ENCODE results near the gene SACS.
"Not testable (repeated sequence)": the region's sequence is repeated elsewhere in the genome, so short reads cannot be mapped to it uniquely, and the experiment has no call there.

SACS gene

DNA sequence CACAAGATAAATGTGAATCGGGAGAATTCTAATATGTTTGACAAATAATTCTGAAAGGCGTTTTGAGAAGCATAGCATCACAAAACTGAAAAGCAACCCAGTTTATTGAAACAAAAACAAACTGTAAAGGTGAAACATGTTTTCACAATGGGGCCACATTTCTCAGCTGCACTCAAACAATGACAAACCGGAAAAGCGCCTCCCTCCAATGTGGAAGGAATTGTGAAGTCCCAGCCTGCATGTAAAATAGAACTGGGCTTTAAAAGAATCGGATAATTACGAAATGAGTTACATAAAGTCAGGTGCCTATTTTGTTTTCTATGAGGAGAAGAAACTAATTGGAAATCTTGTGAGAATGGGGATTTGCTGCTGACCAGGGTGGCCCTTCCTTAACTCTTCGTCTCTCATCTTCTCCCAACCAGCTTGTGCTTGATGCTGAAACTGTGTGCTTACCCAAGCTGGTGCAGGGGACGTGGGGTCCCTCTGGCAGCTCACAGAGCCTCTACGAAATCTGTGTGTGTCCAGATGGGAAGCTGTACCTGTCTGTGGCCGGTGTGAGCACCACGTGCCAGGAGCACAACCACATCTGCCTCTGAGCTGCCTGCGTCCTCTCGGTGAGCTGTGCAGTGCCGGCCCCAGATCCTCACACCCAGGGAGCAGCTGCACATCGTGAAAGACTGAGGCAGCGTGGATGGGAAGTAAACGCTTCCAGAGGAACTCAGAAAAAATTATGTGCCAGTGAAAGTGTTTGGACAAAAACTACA, 109.4 kb downstream of the SACS start:
- DNase-seq (ENCODE audit: low read depth), result no peak
- no peak overlapping the region for H3K4me3 ChIP-seq (ENCODE audit: low read depth, low read length)

DNA sequence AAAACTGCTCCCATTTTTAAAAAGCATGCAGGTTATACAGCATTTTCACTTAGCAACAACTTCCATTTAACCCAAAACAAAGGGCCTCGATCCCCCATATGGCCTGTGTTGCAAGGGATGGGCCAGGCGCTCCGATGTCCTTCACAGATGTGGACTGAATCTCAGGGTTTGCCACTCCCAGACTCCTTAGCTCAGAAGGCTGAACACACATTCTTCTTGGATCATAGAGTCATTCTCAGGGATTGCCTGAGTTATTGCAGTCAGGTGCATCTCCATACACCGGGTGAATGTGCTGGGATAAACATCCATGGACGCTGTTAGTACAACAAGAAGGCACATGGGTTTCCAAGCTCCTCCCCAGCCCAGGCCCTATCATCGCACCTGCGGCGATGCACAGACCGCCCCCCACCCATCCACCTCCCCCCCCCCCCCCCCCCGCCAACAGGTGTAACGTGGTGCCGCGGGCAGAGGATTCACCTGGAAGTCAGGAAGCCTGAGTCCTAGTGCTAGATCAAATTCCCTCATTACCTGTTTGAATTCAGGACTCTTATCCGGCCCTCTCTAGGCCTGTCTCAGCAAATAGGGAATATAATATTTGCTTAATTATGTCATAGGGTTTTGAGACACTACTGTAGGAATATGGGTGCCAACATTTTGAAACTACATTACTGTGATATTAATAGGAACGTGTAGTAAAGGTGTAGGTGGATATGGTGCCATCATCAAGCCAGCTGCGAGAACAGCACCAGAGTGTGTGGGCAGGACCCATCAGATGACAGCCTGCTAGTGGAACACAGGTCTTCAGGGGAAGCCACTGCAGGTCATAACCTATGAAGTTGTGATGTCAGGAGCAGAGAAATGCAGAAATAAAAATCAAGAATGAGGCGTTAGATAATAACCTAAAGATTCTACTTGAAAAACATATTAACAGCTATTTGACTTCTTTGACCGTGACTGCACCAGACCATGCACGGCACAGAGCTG, 110.9 kb downstream of the SACS start:
- no peak overlapping the region for H3K4me3 ChIP-seq (ENCODE audit: low read depth, low read length)
- no peak for DNase-seq (ENCODE audit: low read depth)

DNA sequence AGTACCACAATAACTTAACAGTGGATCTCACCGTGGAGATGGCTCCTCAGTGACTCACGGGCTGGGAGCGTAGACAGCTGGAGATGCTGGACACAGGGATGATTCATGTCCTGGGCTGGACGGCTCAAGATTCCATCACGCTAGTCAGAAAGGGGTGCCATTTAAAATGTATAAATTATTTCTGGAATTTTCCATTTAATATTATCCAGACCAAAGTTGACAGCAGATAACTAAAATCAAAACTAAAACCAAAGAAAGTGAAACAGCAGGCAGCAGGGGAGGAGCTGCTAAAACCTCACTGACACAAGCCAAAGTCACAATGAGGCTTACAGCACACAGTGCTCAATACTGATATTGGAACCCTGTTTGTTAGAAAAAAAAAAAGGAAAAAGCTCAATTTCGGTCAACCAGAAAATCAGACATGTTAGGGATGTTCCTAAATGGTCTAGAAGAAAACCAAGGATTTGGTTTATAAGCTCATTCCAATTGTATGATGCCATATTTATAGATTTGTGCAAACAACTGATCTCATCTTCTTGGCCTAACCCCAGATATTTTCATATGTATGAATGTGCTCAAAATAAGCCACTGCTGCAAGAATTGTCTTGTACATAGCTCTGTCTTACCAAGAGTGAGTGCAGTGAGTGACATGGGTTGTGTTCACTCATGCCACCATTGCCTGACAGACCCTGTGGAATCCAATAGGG, 111.8 kb downstream of the SACS start:
- peak; percentile 85 for DNase-seq (ENCODE audit: low read depth)
- H3K4me3 ChIP-seq (ENCODE audit: low read depth, low read length), result peak overlapping the region; percentile 10

DNA sequence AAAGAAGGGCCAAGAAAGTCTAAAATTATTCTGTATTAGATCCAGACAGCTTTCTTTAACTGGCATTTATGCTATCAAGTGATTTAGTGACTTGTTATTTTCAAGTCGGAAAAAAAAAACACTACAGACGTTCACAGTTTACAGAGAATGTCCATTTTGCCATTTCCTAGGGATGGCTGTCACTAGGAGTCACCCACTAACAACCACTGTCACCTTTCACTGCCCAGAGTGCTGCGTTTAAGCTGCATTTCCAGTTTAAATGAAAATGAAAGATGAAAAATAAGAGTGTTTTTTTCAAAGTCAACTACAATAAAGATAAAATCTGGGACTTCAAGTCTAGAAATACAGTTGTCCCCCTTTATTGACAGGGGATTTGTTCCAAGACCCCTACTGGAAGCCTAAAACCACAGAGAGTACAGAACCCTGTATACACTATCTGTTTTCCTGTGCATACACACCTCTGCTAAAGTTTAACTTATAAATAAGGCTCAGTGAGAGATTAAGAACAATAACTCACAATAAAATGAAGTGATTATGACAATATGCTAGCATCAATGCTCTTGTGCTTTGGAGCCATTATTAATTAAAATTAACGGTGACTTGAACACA, 112.5 kb downstream of the SACS start:
- no peak for DNase-seq (ENCODE audit: low read depth)
- no peak overlapping the region for H3K4me3 ChIP-seq (ENCODE audit: low read depth, low read length)

DNA sequence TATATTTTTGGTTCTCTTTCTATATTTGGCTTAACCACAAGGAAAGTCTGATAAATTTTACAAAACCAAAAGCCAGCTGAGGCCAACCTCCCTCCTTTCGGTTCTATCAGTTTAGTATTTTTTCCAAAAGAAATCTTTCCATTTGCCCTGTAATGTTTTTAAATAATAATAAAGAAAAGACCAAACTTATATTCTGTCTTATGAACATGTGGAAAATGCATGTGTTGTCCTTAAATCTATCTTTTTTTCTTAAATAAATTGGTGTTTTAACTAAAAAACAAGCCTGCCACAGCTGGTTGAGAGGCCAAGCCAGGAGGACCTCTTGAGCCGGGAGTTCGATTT, 113.6 kb downstream of the SACS start:
- H3K4me3 ChIP-seq (ENCODE audit: low read depth, low read length), result no peak overlapping the region
- no peak for DNase-seq (ENCODE audit: low read depth)

DNA sequence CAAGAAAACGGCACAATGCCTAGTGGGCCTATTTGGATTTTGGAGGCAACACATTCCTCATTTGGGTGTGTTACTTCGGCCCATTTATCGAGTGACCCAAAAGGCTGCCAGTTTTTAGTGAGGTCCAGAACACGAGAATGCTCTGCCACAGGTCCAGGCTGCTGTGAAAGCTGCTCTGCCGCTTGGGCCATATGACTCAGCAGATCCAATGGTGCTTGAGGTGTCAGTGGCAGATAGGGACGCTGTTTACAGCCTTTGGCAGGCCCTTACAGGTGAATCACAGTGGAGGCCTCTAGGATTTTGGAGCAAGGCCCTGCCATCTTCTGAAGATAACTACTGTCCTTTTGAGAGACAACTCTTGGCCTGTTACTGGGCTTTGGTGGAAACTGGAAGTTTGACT, 118.7 kb downstream of the SACS start:
- H3K4me3 ChIP-seq (ENCODE audit: low read depth, low read length); DNase-seq (ENCODE audit: low read depth): not testable (repeated sequence)

DNA sequence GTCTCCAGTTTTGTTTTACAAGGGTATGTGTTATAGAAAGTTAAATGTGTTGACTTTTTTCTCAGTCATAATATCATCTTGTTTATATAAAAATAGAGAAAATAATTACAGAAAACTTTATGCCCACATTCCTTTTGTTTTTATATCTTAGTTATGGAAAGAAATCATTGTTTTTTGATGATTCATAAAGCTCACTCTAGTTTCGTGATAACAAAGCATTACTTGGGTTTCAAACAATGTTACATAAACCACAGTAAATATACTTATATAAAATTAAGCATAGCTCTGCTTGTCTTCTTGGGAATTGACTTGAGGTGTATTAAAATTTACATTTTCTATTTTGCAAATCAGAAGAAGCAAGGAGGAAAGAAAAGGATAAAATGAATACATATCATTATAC, 140.9 kb downstream of the SACS start:
- no peak for DNase-seq (ENCODE audit: low read depth)
- no peak overlapping the region for H3K4me3 ChIP-seq (ENCODE audit: low read depth, low read length)

DNA sequence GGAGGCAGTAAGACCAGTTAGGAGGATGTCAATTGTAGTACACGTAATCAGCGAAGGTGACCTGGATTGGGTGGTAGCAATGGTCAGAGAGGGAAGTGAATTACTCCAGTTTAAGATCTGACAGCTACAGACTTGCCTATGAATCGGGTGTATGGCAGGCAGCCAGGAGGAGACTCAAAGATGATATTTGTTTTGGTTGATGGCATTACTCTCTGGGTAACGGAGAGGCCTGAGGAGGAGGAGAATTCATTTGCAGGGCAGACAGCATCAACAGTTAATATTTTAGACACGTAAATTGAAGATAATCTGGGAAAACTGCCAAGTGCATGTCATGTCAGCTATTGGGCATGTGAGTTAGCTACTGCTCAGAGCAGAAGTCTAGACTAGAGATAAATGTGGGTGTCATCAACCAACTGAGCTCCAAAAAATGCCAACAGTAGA, 143.6 kb downstream of the SACS start:
- no peak overlapping the region for H3K4me3 ChIP-seq (ENCODE audit: low read depth, low read length)
- peak; percentile 37 for DNase-seq (ENCODE audit: low read depth)

DNA sequence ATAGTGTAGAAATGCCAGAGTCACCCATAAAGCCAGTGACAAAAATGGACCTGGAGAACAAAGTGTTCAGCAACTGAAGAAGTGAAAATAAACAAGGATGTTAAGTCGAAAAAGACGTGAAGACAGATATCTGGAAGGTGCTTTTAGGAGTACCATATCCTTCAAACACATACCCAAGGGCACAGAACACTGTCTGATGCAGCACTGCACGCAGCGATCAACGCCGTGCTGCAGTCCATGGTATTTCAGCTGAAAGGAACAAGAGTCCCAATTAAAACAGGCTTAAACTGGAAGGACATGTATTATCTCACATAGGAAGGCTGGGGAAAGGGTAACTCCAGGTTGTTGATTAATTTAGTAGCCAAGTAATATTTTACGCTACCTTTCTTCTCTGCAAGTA, 144.5 kb downstream of the SACS start:
- no peak for DNase-seq (ENCODE audit: low read depth)
- no peak overlapping the region for H3K4me3 ChIP-seq (ENCODE audit: low read depth, low read length)

DNA sequence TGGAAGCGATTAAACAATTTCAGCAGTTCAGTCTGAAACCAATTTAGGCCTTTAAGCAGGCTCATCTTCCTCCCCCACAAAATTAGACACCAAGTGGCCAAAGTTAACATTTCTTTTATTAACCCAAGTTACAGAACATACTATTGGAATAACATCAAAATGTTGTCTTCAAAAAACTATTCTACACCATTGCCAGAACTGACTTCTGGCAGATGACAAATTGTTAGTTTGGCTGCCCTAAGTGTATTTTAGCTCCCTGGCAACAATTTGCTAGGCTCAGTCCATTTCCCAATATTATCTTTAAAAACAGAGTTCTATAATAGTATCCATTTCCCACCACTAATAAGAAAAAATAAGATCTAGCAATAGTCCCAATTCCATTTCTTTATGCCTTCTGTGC, 144.9 kb downstream of the SACS start:
- DNase-seq (ENCODE audit: low read depth), result no peak
- no peak overlapping the region for H3K4me3 ChIP-seq (ENCODE audit: low read depth, low read length)

DNA sequence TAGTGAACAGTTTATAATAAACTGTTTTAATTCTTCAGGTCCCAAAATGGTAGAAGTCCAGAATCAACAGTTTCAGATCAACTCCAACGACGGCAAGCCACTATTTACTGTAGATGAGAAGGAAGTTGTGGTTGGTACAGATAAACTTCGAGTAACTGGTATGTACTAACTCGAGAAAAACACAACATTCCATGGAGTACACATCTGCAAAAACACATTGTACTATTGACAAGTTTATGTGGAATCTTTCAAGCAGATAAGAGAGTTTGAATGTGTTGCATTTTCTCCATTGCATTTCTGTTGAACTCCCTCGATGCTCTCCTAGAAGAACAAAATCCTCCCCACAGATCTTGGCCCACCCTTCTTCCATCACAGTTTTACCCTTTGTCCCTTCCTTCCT, 154.2 kb downstream of the SACS start:
- H3K4me3 ChIP-seq (ENCODE audit: low read depth, low read length), result no peak overlapping the region
- no peak for DNase-seq (ENCODE audit: low read depth)

All from skeletal muscle cell (primary cell).